ENCODE measurements around the gene TBC1D22A. TPM values are rescaled to one million over a fixed set of nuclear protein-coding genes. Genes with fewer than 3 reads are reported as not detected.
"Not testable (repeated sequence)": the region's sequence is repeated elsewhere in the genome, so short reads cannot be mapped to it uniquely, and the experiment has no call there.

TBC1D22A gene
- total RNA-seq, 2 experiments from 2014 or later = 33.2 to 34.9 TPM

DNA sequence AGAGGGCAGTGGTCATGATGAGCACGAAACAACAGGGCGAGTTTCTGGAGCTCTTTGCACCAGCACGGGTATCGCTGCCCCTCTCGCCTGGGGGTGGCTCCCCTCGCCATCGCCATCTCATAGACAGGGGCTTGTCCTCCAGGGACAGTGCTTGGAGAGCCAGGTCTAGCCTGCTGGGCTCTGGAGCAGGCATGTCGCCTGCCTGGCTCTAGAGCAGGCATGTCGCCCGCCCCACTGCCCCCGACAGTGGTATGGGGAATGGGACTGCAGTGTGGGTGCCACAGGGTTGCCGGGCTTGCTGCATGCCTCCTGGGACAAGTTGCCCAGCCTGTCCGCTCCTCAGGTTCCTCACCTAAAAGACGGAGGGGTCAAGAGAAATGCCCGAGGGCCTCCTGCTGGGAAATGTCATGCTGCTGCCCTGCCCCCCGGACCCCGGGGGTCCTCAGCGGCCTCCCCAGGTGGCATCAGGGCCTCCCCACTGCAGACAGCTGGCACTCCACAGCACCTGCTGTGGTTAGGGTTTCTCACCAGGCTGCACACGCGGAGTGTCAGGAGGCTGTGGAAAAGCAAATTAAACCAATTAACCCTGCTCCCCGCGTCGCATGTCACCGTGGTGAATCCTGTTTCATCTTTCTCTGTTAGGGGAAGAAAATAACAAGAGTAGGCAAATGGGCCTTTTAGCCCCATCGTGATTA lies 403.0 kb downstream of the TBC1D22A start:
- Mint-ChIP-seq H3K4me1 (ENCODE audit: low read depth) (no peaks in the 10 kb centered on the region), H3K9me3 (no peaks in the 10 kb centered on the region), H3K27ac (no peak overlapping the region), H3K36me3 (peaks cover 17% of the 10 kb centered on the region), H3K27me3 (no peaks in the 10 kb centered on the region), H3K4me3 (no peak overlapping the region)
- intact Hi-C loops (cut with micrococcal nuclease) = no loop called here
- ChIA-PET CTCF (no interaction called here), POLR2A (no interaction called here)
- no peak for DNase-seq

DNA sequence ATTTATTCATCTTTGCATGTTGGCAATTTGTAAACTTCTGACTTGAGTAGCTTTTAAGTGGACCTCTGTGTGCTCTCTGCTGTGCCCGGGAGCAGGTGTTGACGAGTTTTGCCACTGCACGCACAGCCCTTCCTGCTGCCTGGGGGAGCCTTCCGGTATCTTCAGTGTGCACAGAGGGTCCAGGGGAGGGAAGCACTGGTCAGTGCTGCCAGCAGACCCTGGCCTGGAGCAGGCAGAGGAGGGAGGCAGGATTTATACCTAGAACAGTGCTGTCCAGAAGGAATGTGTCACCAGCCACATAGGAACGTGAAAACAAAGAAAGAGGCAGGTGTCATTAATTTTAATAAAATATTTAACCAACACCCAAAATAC lies 403.6 kb downstream of the TBC1D22A start:
- H3K27me3 Mint-ChIP-seq = no peaks in the 10 kb centered on the region
- DNase-seq = no peak
- H3K4me1 Mint-ChIP-seq (ENCODE audit: low read depth) = no peaks in the 10 kb centered on the region
- POLR2A ChIA-PET = no interaction called here
- H3K36me3 Mint-ChIP-seq = peaks cover 17% of the 10 kb centered on the region
- intact Hi-C loops (cut with micrococcal nuclease) = no loop called here
- no peaks in the 10 kb centered on the region for H3K9me3 Mint-ChIP-seq
- H3K27ac Mint-ChIP-seq = no peak overlapping the region
- H3K4me3 Mint-ChIP-seq = no peak overlapping the region
- CTCF ChIA-PET = interaction anchor here (0.6 kb wide), 1 partner anchor 39 kb away, joined by 3 read pairs; no protein-coding TSS in a partner anchor

DNA sequence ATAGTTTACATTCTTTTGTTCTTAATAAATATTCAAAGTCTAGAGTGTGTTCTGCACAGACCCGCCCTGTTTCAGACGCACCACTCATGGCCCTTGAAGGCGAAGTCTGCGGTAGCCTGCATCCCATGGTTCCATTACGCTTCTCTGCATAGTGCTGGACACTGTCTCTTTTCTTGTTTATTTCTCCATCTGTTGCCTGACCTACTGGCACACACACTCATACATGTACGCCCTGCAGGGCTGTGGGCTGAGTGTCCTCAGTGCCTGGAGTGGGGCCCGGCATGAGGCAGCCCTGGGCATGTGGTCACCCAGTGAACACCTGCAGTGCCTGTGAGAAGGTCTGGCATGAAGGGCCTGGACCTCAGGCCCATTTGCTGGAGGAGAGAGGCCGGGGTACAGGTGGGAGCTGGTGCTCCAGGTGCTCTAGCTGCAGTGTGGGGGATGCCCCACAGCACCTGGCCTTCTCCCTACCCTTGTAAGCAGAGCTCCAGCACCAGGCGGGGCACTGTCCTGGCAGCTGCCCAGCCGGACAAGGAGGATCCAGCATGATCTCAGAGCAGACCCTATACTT lies 404.1 kb downstream of the TBC1D22A start:
- ChIA-PET POLR2A (no interaction called here), CTCF (interaction anchor here (0.6 kb wide), 1 partner anchor 39 kb away, joined by 3 read pairs; no protein-coding TSS in a partner anchor)
- no peaks in the 10 kb centered on the region for H3K4me1 Mint-ChIP-seq (ENCODE audit: low read depth)
- H3K27ac Mint-ChIP-seq = no peak overlapping the region
- no peaks in the 10 kb centered on the region for H3K27me3 Mint-ChIP-seq
- H3K9me3 Mint-ChIP-seq = no peaks in the 10 kb centered on the region
- intact Hi-C loops (cut with micrococcal nuclease) = no loop called here
- H3K4me3 Mint-ChIP-seq = no peak overlapping the region
- no peak for DNase-seq
- peaks cover 17% of the 10 kb centered on the region for H3K36me3 Mint-ChIP-seq

DNA sequence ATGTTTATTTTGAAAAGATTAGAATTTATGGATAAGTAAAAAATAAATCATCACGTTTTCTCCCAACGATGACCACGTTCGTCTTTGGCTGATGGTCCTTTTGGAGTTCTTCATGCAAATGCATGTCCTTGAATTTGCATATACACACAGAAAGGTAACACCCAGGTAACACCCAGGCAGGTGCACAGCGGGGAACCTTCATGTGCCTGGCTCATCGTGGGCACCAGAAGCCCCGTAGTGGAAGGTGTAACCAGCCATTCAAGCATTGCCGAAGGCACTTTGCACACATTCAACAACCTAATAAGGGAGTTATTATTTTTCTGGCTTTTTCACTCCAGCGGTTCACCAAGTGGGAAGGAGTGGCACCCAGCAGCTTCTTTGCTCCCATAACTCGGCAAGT lies 404.6 kb downstream of the TBC1D22A start:
- ChIA-PET CTCF (no interaction called here), POLR2A (no interaction called here)
- Mint-ChIP-seq H3K4me1 (ENCODE audit: low read depth) (no peaks in the 10 kb centered on the region), H3K36me3 (peaks cover 17% of the 10 kb centered on the region), H3K27ac (no peak overlapping the region), H3K9me3 (no peaks in the 10 kb centered on the region), H3K4me3 (no peak overlapping the region), H3K27me3 (no peaks in the 10 kb centered on the region)
- DNase-seq = no peak
- intact Hi-C loops (cut with micrococcal nuclease) = no loop called here

DNA sequence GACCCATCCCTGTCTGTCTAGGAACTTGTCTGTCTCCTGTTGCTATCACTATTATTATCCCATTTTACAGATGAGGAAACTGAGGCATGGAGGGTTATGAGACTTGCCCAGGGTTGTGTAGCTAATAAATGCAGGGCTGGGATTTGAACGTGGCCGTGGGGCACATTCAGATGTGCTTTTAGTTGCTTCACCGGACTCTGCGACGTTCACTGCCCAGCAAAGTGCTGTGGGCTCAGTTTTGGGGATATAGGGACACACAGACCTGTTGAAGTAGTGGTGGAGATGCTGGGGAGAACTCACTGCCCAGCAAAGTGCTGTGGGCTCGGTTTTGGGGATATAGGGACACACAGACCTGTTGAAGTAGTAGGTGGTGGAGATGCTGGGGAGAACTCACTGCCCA lies 405.5 kb downstream of the TBC1D22A start:
- CTCF ChIA-PET; DNase-seq; H3K27me3 Mint-ChIP-seq; intact Hi-C loops (cut with micrococcal nuclease); H3K9me3 Mint-ChIP-seq; H3K4me3 Mint-ChIP-seq; H3K27ac Mint-ChIP-seq; POLR2A ChIA-PET; H3K4me1 Mint-ChIP-seq (ENCODE audit: low read depth): not testable (repeated sequence)
- H3K36me3 Mint-ChIP-seq = peaks cover 17% of the 10 kb centered on the region

DNA sequence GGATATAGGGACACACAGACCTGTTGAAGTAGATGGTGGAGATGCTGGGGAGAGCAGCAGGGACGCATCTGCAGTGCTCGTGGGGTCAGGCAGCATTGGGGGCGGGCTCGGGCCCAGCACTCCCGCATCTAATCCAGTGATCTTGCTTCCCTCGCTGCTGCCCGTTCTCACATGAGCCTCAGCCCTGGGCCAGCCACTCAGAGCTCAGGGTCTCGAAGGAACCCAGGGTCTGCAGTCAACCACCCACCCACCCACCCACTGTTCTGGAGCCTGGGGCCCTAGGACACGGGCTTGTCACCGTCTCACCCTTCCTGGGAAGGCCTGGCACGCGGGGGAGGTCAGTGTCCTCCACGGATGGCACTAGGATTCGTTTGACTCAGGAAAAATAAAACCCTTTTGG lies 406.0 kb downstream of the TBC1D22A start:
- no peak for DNase-seq
- Mint-ChIP-seq H3K36me3 (peaks cover 17% of the 10 kb centered on the region), H3K27ac (no peak overlapping the region), H3K4me1 (ENCODE audit: low read depth) (no peaks in the 10 kb centered on the region), H3K4me3 (no peak overlapping the region), H3K9me3 (no peaks in the 10 kb centered on the region), H3K27me3 (no peaks in the 10 kb centered on the region)
- intact Hi-C loops (cut with micrococcal nuclease) = no loop called here
- POLR2A ChIA-PET = no interaction called here
- CTCF ChIA-PET = no interaction called here

DNA sequence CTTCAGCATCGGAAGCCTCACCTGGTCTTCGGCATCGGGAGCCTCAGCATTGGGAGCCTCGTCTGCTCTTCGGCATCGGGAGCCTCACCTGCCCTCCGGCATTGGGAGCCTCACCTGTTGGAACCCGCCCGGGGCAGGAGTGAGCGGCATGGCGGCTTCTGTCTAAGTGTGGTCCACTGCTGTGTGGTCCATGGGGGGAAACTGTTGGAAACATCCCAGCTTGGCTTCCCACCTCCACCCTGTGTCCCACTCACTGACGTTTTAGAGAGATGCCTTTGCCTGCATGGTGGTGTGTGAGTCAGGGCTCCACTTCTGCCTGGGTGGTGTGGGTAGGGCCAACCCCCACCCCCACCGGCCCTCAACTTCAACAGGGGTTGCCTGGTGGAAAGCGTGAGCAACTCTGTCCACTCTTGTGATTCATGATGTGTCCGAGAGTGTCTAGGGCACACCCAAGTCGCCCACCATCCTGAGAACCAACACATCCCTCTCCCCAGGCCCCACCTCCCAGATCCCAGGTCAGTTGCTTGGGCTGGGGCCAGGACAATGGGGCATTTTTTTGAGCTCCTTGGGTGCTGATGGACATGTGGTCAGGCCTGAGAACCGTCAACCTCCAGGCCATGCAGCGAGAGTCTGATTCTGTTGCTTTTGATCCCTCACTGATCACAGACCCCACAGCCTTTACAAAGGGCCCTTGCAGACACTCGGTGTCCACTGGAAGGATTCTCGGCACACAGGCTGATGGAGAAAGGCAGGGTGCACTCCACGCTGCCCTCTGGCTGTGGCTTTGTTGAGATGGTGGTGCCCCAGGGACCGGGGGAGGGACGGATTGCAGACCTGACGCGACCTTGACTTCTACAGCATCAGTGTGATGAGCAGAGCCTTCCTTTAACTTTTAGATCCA lies 406.7 kb downstream of the TBC1D22A start:
- no peak overlapping the region for H3K27ac Mint-ChIP-seq
- H3K4me1 Mint-ChIP-seq (ENCODE audit: low read depth) = no peaks in the 10 kb centered on the region
- no peak overlapping the region for H3K4me3 Mint-ChIP-seq
- POLR2A ChIA-PET = no interaction called here
- no peaks in the 10 kb centered on the region for H3K27me3 Mint-ChIP-seq
- intact Hi-C loops (cut with micrococcal nuclease) = no loop called here
- peaks cover 22% of the 10 kb centered on the region for H3K36me3 Mint-ChIP-seq
- H3K9me3 Mint-ChIP-seq = no peaks in the 10 kb centered on the region
- no peak for DNase-seq
- CTCF ChIA-PET = interaction anchor here (0.5 kb wide), 1 partner anchor 1410 kb away, joined by 3 read pairs; no protein-coding TSS in a partner anchor

DNA sequence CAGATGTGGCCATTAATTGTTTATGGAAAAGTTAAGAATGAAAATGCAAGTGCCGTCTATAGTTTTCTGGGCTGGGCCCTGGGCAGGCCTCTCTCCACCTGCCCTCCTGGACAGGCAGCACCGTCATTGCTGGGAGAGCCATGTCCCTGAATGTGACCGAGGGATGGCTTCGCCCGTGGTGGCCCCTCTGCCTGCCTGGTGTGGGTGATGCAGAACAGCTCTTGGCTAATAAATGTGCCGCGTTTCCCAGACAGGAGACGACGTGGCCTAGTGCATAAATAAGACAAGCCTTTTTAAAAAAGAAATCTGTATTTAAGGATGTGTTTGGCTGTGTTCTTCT lies 407.3 kb downstream of the TBC1D22A start:
- no peak for DNase-seq
- Mint-ChIP-seq H3K27ac (no peak overlapping the region), H3K27me3 (no peaks in the 10 kb centered on the region), H3K4me1 (ENCODE audit: low read depth) (no peaks in the 10 kb centered on the region), H3K9me3 (no peaks in the 10 kb centered on the region), H3K36me3 (peaks cover 24% of the 10 kb centered on the region), H3K4me3 (no peak overlapping the region)
- CTCF ChIA-PET = interaction anchor here (0.5 kb wide), 1 partner anchor 1410 kb away, joined by 3 read pairs; no protein-coding TSS in a partner anchor
- intact Hi-C loops (cut with micrococcal nuclease) = no loop called here
- POLR2A ChIA-PET = no interaction called here

DNA sequence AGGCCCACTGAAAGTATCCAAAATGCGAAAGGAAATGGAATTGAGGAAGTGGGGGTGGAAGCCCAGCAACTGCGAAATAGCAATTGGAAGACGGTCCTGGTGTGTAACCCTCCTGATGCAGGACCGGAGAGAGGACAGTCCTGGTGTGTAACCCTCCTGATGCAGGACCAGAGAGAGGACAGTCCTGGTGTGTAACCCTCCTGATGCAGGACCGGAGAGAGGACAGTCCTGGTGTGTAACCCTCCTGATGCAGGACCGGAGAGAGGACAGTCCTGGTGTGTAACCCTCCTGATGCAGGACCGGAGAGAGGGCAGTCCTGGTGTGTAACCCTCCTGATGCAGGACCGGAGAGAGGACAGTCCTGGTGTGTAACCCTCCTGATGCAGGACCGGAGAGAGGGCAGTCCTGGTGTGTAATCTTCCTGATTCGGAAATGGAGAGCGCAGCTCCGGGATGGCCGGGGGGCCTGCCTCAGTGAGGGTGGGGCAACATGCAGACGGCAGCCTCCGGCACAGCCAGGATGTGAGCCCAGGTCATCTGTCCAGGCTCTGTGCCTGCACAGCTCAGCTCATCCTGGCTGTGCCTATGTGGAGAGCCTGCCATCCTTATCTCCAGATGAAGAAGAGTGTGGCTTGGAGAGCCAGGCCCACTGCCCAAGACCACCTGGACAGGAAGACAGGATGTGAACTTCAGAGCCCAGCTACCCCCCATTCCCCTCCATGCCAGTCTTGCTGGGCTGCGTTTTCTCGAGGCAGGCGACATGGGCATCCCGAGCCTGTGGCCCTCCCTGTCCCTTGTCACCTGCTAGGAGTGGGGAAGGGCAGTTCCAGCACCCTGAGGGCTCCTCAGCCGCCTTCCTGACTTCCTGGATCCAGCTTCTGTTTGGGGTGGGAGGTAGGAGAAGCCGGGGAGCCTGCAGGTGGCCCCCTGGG lies 408.3 kb downstream of the TBC1D22A start:
- CTCF ChIA-PET; intact Hi-C loops (cut with micrococcal nuclease); H3K27ac Mint-ChIP-seq; H3K4me1 Mint-ChIP-seq (ENCODE audit: low read depth); H3K27me3 Mint-ChIP-seq; H3K4me3 Mint-ChIP-seq; DNase-seq; H3K9me3 Mint-ChIP-seq; POLR2A ChIA-PET: not testable (repeated sequence)
- H3K36me3 Mint-ChIP-seq = peaks cover 32% of the 10 kb centered on the region

DNA sequence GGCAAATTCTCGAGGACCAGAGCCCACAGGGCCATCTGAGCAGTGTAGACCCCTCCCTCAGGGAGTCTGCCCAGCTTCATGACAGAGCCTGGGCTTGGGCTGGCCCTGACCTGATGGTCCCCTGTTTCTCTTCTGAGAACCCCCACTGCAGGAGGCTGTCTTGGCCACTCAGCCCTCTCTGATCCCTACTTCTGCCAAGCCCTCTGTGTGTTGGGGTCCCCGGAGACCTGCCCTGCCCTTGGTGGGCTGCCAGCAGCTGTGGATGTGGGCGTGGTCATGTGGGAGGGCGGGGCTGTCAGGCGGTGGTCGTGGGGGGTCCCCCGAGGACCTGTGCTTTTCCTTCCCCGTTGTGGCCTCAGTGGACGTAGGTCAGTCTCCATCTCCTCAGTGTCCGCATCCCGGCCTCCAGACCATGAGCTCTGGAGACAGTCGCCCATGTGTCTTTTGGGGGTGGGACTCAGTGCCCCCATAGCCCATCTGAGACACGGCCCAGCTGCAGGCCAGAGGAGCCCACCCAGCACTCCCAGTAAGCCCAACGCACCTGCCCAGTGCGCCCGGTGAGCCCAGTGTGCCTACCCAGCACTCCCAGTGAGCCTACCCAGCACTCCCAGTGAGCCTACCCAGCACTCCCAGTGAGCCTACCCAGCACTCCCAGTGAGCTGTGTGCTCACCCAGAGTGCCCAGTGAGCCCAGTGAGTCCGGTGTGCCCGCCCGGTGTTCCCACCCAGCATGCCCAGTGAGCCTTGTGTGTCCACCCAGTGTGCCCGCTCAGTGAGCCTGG lies 409.2 kb downstream of the TBC1D22A start:
- no peaks in the 10 kb centered on the region for H3K4me1 Mint-ChIP-seq (ENCODE audit: low read depth)
- DNase-seq = no peak
- intact Hi-C loops (cut with micrococcal nuclease) = no loop called here
- no peaks in the 10 kb centered on the region for H3K27me3 Mint-ChIP-seq
- ChIA-PET CTCF (no interaction called here), POLR2A (no interaction called here)
- H3K27ac Mint-ChIP-seq = no peak overlapping the region
- H3K9me3 Mint-ChIP-seq = no peaks in the 10 kb centered on the region
- peaks cover 35% of the 10 kb centered on the region for H3K36me3 Mint-ChIP-seq
- no peak overlapping the region for H3K4me3 Mint-ChIP-seq

DNA sequence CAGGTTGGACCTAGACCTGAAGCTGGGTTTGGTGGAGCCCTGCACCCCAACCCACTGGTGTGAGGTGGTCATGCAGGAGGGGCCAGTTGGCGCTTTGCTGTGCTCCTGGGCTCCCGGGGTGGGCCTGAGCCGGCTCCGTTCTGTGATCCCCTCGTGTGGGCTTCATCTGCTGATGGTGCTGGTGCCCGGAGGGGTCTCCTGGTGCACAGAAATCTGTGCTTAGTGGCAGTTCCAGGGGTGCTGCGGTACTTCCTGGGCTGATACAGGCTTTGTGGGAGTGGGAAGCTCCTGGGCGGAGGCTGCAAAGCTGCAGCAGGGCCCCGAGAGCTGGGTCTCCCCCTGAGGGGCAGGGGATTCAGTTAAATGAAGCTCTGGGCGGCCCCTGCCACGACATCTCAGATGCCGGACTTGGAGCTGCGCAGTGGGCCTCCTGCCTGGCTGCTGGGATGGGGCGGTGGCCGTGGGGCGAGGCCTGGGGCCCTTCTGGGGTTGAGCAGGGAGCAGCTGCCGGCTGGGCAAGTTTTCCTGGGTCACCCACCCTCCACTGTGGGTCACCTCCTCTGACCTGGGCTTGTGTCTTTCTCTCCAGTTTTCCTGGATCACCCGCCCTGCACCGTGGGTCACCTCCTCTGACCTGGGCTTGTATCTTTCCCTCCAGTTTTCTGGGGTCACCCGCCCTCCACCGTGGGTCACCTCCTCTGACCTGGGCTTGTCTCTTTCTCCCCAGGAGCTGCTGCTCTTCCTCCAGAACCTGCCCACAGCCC lies 410.5 kb downstream of the TBC1D22A start:
- no peak overlapping the region for H3K4me3 Mint-ChIP-seq
- H3K4me1 Mint-ChIP-seq (ENCODE audit: low read depth) = no peaks in the 10 kb centered on the region
- no peak overlapping the region for H3K27ac Mint-ChIP-seq
- DNase-seq = no peak
- H3K9me3 Mint-ChIP-seq = no peaks in the 10 kb centered on the region
- H3K27me3 Mint-ChIP-seq = no peaks in the 10 kb centered on the region
- peaks cover 32% of the 10 kb centered on the region for H3K36me3 Mint-ChIP-seq
- intact Hi-C loops (cut with micrococcal nuclease) = no loop called here
- ChIA-PET POLR2A (no interaction called here), CTCF (no interaction called here)
